ENCODE data around the gene ABCA6.

The ABCA6 gene

GRCh38 chr17:69141431-69142174 is at the start of gene ABCA6:
Gene ABCA6, minus strand, starts transcription at chr17:69141895. Its CDS starts 1,192 bp downstream, at chr17:69140703.
- no peak within 1 kb of the TSS for H3K4me3 ChIP-seq (ENCODE audit: control insufficient read depth, low read depth, low read length)
- TF ChIP-seq CTCF (IDR thresholded peaks at IDR 0.05; ENCODE audit: control insufficient read depth, insufficient read depth, low read depth, low read length, missing control alignments) = no peak
- DNase-seq (ENCODE audit: low read depth) = peak; percentile 10

- no peak for DNase-seq (ENCODE audit: low read depth)
- no peak for TF ChIP-seq CTCF (IDR thresholded peaks at IDR 0.05; ENCODE audit: control insufficient read depth, insufficient read depth, low read depth, low read length, missing control alignments)
- H3K4me3 ChIP-seq (ENCODE audit: control insufficient read depth, low read depth, low read length) = no peak overlapping the region
Measured at GRCh38 chr17:69188796-69189195, 47.1 kb upstream of the ABCA6 start.

DNA sequence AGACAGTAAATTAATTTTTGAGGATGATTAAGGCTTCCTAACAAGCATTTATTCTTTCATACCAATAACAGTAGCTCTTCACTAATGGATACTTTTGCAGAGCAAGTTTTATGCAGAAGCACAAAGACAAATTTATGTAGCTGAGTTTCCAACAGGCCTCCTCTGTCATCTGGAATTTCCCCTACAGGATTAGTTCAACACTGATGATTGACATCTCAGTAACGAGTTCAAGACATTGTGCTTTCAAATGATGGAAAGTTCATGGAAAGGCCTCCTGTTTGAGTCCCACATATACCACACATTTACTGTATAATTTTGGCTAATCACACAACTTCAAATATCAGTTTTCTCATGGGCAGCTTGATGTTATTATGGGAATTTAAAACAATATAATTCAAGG is 46.4 kb upstream of the ABCA6 start:
- no peak overlapping the region for H3K4me3 ChIP-seq (ENCODE audit: control insufficient read depth, low read depth, low read length)
- no peak for DNase-seq (ENCODE audit: low read depth)
- TF ChIP-seq CTCF (IDR thresholded peaks at IDR 0.05; ENCODE audit: control insufficient read depth, insufficient read depth, low read depth, low read length, missing control alignments) = no peak

- DNase-seq (ENCODE audit: low read depth) = no peak
- TF ChIP-seq CTCF (IDR thresholded peaks at IDR 0.05; ENCODE audit: control insufficient read depth, insufficient read depth, low read depth, low read length, missing control alignments) = no peak
- H3K4me3 ChIP-seq (ENCODE audit: control insufficient read depth, low read depth, low read length) = no peak overlapping the region
Measured at GRCh38 chr17:69187294-69187693, 45.6 kb upstream of the ABCA6 start.

- DNase-seq (ENCODE audit: low read depth) = peak; percentile 16
- TF ChIP-seq CTCF (IDR thresholded peaks at IDR 0.05; ENCODE audit: control insufficient read depth, insufficient read depth, low read depth, low read length, missing control alignments) = no peak
Measured at GRCh38 chr17:69179227-69179952, 37.7 kb upstream of the ABCA6 start.

DNA sequence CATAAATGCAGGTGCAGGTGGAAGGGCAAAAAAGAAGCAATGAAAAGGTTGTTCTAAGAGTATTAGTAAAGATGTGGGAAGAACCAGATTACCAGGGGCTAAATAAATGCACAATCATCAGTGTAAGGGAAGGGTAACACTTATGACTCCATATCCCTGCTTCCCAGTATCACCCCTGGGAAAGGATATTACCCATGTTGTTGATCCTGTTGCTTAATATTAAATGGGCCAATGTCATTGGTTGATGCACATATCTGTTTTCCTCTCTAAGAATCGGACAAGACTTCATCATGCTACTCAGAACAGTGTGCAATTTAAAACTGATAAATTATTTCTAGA is 34.7 kb upstream of the ABCA6 start:
- no peak overlapping the region for H3K4me3 ChIP-seq (ENCODE audit: control insufficient read depth, low read depth, low read length)
- DNase-seq (ENCODE audit: low read depth) = no peak
- TF ChIP-seq CTCF (IDR thresholded peaks at IDR 0.05; ENCODE audit: control insufficient read depth, insufficient read depth, low read depth, low read length, missing control alignments) = no peak

More at GRCh38 chr17:69179227-69179952, 37.7 kb upstream of the ABCA6 start:
- H3K4me3 ChIP-seq (ENCODE audit: control insufficient read depth, low read depth, low read length) = no peak overlapping the region
